HEK293 (cell line): ENCODE results near the gene ICE1.
A peak's percentile ranks its signal among the peaks of the same experiment; 100 is the strongest.

Experiments used
- CTCF ChIA-PET: fragments of 350-600 bp; formaldehyde crosslinking; extraction: SDS; loops from one replicate; lab custom pipeline; 2021; ENCODE audit warnings: antibody characterized with exemption; lab: Yijun Ruan, JAX
- POLR2A ChIA-PET: fragments of 300-600 bp; formaldehyde crosslinking; extraction: SDS; loops from one replicate; lab custom pipeline; 2020; ENCODE audit warnings: antibody characterized with exemption, inconsistent platforms; lab: Yijun Ruan, JAX
- H3K27ac ChIP-seq: fragments of 200-500 bp; sonication (Bioruptor generic); 2 replicates; pipeline ENCODE4 v1.5.1; 2014; ENCODE audit warnings: low read depth, low read length, control low read depth, inconsistent platforms; ENCODE audit errors: extremely low read depth
- H3K36me3 ChIP-seq, 2 experiments: fragments of 200-500 bp in 1 of 2; sonication (Bioruptor generic) in 1 of 2; 1 replicate in 1 of 2; 2 replicates in 1 of 2; pipeline ENCODE4 v1.5.1; 2014 to 2017; ENCODE audit warnings: inconsistent platforms in 2 of 2, low read length in 2 of 2; ENCODE audit not compliant: control insufficient read depth in 2 of 2, insufficient read depth in 1 of 2
- H3K4me1 ChIP-seq: fragments of 200-500 bp; sonication (Bioruptor generic); 2 replicates; pipeline ENCODE4 v1.5.1; 2014; ENCODE audit warnings: mild to moderate bottlenecking, low read length, inconsistent platforms; ENCODE audit not compliant: control insufficient read depth, insufficient read depth
- H3K4me3 ChIP-seq: 2 replicates; pipeline ENCODE4 v1.5.1; 2011; ENCODE audit warnings: low read depth, mild to moderate bottlenecking, control low read depth, low read length, moderate library complexity
- H3K9me3 ChIP-seq: fragments of 200-500 bp; sonication (Bioruptor generic); 2 replicates; pipeline ENCODE4 v1.5.1; 2014; ENCODE audit warnings: low read depth, low read length, inconsistent platforms; ENCODE audit not compliant: control insufficient read depth, insufficient read depth
- FEZF1 ChIP-seq: fragments of 450-650 bp; formaldehyde crosslinking; IDR thresholded peaks from 2 replicates; pipeline ENCODE4 v1.5.1; 2016; ENCODE audit warnings: missing biosample characterization, missing genetic modification characterization
- GLI2 ChIP-seq: fragments of 450-650 bp; formaldehyde crosslinking; IDR thresholded peaks from 2 replicates; pipeline ENCODE4; 2017; ENCODE audit warnings: missing biosample characterization, missing genetic modification characterization, low read depth, borderline replicate concordance
- MEIS1 ChIP-seq: sonication (generic); formaldehyde crosslinking; IDR thresholded peaks from 2 replicates; pipeline ENCODE4 v1.8.1; 2022; ENCODE audit warnings: missing genetic modification reagents, mild to moderate bottlenecking, borderline replicate concordance
- PRDM1 ChIP-seq: fragments of 450-650 bp; formaldehyde crosslinking; IDR thresholded peaks from 2 replicates; pipeline ENCODE4; 2016; ENCODE audit warnings: missing biosample characterization, missing genetic modification characterization
- SCRT2 ChIP-seq: fragments of 450-650 bp; formaldehyde crosslinking; IDR thresholded peaks from 2 replicates; pipeline ENCODE4 v1.5.1; 2016; ENCODE audit warnings: missing biosample characterization, missing genetic modification characterization
- SP2 ChIP-seq: fragments of 450-650 bp; formaldehyde crosslinking; IDR thresholded peaks from 2 replicates; pipeline ENCODE4 v1.5.1; 2016; ENCODE audit warnings: missing biosample characterization, missing genetic modification characterization
- SP7 ChIP-seq: fragments of 450-650 bp; formaldehyde crosslinking; IDR thresholded peaks from 2 replicates; pipeline ENCODE4 v1.5.1; 2016; ENCODE audit warnings: missing biosample characterization, missing genetic modification characterization
- ZBTB7A ChIP-seq: fragments of 450-650 bp; formaldehyde crosslinking; IDR thresholded peaks from 2 replicates; pipeline ENCODE4 v1.5.1; 2016; ENCODE audit warnings: low read depth, missing biosample characterization, missing genetic modification characterization
- ZEB2 ChIP-seq: fragments of 450-650 bp; formaldehyde crosslinking; IDR thresholded peaks from 2 replicates; pipeline ENCODE4 v1.5.1; 2016; ENCODE audit warnings: missing biosample characterization, missing genetic modification characterization
- ZFP37 ChIP-seq: fragments of 450-650 bp; formaldehyde crosslinking; IDR thresholded peaks from 2 replicates; pipeline ENCODE4 v1.5.1; 2016; ENCODE audit warnings: missing biosample characterization, missing genetic modification characterization
- ZNF112 ChIP-seq: fragments of 450-650 bp; formaldehyde crosslinking; IDR thresholded peaks from 2 replicates; pipeline ENCODE4 v1.5.0; 2017; ENCODE audit warnings: missing biosample characterization, missing genetic modification characterization
- ZNF138 ChIP-seq: fragments of 450-650 bp; formaldehyde crosslinking; IDR thresholded peaks from 2 replicates; pipeline ENCODE4 v1.5.1; 2016; ENCODE audit warnings: missing biosample characterization, missing genetic modification characterization, borderline replicate concordance
- ZNF174 ChIP-seq: fragments of 450-650 bp; formaldehyde crosslinking; IDR thresholded peaks from 2 replicates; pipeline ENCODE4 v1.5.0; 2017; ENCODE audit warnings: missing biosample characterization, mild to moderate bottlenecking, missing genetic modification characterization
- ZNF19 ChIP-seq: fragments of 450-650 bp; formaldehyde crosslinking; IDR thresholded peaks from 2 replicates; pipeline ENCODE4; 2016; ENCODE audit warnings: missing biosample characterization, missing genetic modification characterization, low read depth
- ZNF280D ChIP-seq: fragments of 450-650 bp; formaldehyde crosslinking; IDR thresholded peaks from 2 replicates; pipeline ENCODE4 v1.5.1; 2016; ENCODE audit warnings: missing biosample characterization, missing genetic modification characterization
- ZNF404 ChIP-seq: fragments of 450-650 bp; formaldehyde crosslinking; IDR thresholded peaks from 2 replicates; pipeline ENCODE4 v1.5.1; 2017; ENCODE audit warnings: missing biosample characterization, missing genetic modification characterization
- ZNF433 ChIP-seq: fragments of 450-650 bp; formaldehyde crosslinking; IDR thresholded peaks from 2 replicates; pipeline ENCODE4 v1.5.1; 2016; ENCODE audit warnings: missing biosample characterization, missing genetic modification characterization, low read depth
- ZNF510 ChIP-seq: fragments of 450-650 bp; formaldehyde crosslinking; IDR thresholded peaks from 2 replicates; pipeline ENCODE4 v1.5.1; 2018; ENCODE audit warnings: mild to moderate bottlenecking, missing genetic modification characterization, missing biosample characterization; ENCODE audit not compliant: insufficient replicate concordance
- ZNF623 ChIP-seq: fragments of 450-650 bp; formaldehyde crosslinking; IDR thresholded peaks from 2 replicates; pipeline ENCODE4 v1.5.1; 2016; ENCODE audit warnings: missing biosample characterization, missing genetic modification characterization
- ZNF654 ChIP-seq: fragments of 450-650 bp; formaldehyde crosslinking; IDR thresholded peaks from 2 replicates; pipeline ENCODE4 v1.5.1; 2016; ENCODE audit warnings: low read depth, missing biosample characterization, missing genetic modification characterization
- ZNF704 ChIP-seq: fragments of 450-650 bp; formaldehyde crosslinking; IDR thresholded peaks from 2 replicates; pipeline ENCODE4 v1.5.1; 2016; ENCODE audit warnings: missing biosample characterization, missing genetic modification characterization
- ZNF777 ChIP-seq: fragments of 450-650 bp; formaldehyde crosslinking; IDR thresholded peaks from 2 replicates; pipeline ENCODE4 v1.5.1; 2017; ENCODE audit warnings: missing biosample characterization, missing genetic modification characterization, borderline replicate concordance
- ZNF792 ChIP-seq: fragments of 450-650 bp; formaldehyde crosslinking; IDR thresholded peaks from 2 replicates; pipeline ENCODE4 v1.5.1; 2016; ENCODE audit warnings: missing biosample characterization, missing genetic modification characterization
- ZXDB ChIP-seq: fragments of 450-650 bp; formaldehyde crosslinking; IDR thresholded peaks from 2 replicates; pipeline ENCODE4 v1.5.1; 2016; ENCODE audit warnings: missing biosample characterization, missing genetic modification characterization
- TF ChIP-seq, protein P1 (sequence below): fragments of 450-650 bp; formaldehyde crosslinking; IDR thresholded peaks from 2 replicates; pipeline ENCODE4 v1.5.1; 2016; ENCODE audit warnings: missing biosample characterization, missing genetic modification characterization
- TF ChIP-seq, protein P2 (sequence below): fragments of 450-650 bp; formaldehyde crosslinking; IDR thresholded peaks from 2 replicates; pipeline ENCODE4 v1.5.1; 2016; ENCODE audit warnings: missing biosample characterization, missing genetic modification characterization, low read depth
- TF ChIP-seq, protein P3 (sequence below): fragments of 450-650 bp; formaldehyde crosslinking; IDR thresholded peaks from 2 replicates; pipeline ENCODE4; 2016; ENCODE audit warnings: missing biosample characterization, missing genetic modification characterization

The ICE1 gene

DNA sequence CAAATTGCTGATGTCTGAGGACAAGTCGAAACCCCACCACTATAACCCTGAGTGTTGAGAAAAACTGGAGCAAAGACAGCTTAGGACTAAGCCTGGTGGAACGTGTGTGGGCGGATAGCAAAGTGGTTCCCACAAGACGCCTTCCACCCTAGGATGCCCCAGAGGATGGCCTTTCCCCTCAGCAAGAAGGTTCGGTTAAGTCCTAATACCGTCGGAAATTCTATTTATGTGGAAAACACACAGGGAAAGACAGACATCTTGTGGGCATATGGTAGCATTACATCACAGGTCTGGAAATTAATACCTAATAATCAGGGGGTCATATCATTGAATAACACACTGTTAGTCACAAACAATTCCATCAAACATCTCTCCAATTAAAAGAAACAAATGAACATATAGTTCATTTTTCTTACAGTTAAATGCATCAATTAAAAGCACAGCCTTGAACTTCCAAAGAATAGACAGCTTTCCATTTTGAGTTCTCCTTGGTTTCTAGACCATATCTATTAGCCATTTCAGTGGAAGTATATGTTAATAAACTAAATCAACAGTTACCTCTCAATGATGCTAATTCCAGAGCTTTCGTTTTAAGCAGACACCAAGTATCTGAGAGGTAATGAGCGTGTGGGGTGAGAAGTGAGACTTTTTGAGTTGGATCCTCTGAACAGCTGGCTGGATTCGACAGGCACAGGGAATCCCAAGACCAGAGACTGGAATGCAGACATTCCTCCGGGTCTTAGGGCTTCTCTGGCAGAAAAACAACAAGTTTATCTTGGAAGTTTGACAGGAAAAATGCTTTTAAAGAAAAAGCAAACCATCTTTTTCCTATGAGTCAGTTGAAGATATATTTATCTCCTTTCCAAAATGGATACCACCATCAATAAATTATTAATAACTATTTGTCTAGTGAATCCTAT is 2.9 kb upstream of the ICE1 start:
- H3K4me3 ChIP-seq, result no peak overlapping the region
- ChIA-PET CTCF (interaction anchor here (0.6 to 7.4 kb wide), 43 partner anchors 12 to 1168 kb away, joined by 3 to 111 read pairs (median 4); partner anchors contain the start of gene ADAMTS16), POLR2A (no interaction called here)
- H3K4me1 ChIP-seq, result peaks cover 15% of the 10 kb centered on the region
- no peaks in the 10 kb centered on the region for H3K36me3 ChIP-seq
- no peak overlapping the region for H3K27ac ChIP-seq
- no peaks in the 10 kb centered on the region for H3K9me3 ChIP-seq
- TF ChIP-seq ZNF433 (tag by site-specific recombination) (no peak), MEIS1 (no peak), ZNF777 (tag by site-specific recombination) (no peak), SCRT2 (no peak), ZNF704 (tag by site-specific recombination) (no peak), ZNF112 (tag by site-specific recombination) (no peak), PRDM1 (tag by site-specific recombination) (no peak), ZNF623 (tag by site-specific recombination) (0 out of 2 replicates have a peak, but pooled peaks have one; percentile 12), ZNF19 (tag by site-specific recombination) (no peak), GLI2 (tag by site-specific recombination) (no peak), ZEB2 (tag by site-specific recombination) (peak; percentile 35; the same call in 1 of the 2 replicates), ZNF654 (peak; percentile 99), SP2 (tag by site-specific recombination) (no peak), ZXDB (tag by site-specific recombination) (0 out of 2 replicates have a peak, but pooled peaks have one; percentile 27)
- TF ChIP-seq, protein P1, sequence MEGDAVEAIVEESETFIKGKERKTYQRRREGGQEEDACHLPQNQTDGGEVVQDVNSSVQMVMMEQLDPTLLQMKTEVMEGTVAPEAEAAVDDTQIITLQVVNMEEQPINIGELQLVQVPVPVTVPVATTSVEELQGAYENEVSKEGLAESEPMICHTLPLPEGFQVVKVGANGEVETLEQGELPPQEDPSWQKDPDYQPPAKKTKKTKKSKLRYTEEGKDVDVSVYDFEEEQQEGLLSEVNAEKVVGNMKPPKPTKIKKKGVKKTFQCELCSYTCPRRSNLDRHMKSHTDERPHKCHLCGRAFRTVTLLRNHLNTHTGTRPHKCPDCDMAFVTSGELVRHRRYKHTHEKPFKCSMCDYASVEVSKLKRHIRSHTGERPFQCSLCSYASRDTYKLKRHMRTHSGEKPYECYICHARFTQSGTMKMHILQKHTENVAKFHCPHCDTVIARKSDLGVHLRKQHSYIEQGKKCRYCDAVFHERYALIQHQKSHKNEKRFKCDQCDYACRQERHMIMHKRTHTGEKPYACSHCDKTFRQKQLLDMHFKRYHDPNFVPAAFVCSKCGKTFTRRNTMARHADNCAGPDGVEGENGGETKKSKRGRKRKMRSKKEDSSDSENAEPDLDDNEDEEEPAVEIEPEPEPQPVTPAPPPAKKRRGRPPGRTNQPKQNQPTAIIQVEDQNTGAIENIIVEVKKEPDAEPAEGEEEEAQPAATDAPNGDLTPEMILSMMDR (tag by site-specific recombination), result peak; percentile 87
- TF ChIP-seq, protein P2, sequence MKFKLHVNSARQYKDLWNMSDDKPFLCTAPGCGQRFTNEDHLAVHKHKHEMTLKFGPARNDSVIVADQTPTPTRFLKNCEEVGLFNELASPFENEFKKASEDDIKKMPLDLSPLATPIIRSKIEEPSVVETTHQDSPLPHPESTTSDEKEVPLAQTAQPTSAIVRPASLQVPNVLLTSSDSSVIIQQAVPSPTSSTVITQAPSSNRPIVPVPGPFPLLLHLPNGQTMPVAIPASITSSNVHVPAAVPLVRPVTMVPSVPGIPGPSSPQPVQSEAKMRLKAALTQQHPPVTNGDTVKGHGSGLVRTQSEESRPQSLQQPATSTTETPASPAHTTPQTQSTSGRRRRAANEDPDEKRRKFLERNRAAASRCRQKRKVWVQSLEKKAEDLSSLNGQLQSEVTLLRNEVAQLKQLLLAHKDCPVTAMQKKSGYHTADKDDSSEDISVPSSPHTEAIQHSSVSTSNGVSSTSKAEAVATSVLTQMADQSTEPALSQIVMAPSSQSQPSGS (tag by site-specific recombination), result 0 out of 2 replicates have a peak, but pooled peaks have one; percentile 29
- TF ChIP-seq, protein P3, sequence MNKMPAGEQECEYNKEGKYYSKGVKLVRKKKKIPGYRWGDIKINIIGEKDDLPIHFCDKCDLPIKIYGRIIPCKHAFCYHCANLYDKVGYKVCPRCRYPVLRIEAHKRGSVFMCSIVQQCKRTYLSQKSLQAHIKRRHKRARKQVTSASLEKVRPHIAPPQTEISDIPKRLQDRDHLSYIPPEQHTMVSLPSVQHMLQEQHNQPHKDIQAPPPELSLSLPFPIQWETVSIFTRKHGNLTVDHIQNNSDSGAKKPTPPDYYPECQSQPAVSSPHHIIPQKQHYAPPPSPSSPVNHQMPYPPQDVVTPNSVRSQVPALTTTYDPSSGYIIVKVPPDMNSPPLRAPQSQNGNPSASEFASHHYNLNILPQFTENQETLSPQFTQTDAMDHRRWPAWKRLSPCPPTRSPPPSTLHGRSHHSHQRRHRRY (tag by site-specific recombination), result no peak

DNA sequence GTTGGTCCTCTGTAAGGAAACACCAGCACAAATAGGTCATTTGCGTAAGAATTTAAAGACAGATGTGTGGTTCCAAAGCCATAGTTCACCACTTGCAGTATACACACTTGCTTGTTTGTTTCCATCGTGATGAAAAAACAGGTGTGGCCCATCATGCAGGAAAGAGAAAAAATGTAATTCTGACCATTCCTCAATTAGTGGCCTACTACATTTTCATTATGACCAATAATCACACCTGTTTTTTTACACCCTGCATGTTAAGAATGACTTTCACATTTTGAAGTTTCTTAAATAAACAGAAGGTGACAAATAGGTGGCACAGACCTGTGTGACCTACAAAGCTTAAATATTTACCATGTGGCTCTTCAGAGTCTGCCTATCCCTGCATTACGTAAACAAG is 2.2 kb upstream of the ICE1 start:
- POLR2A ChIA-PET, result no interaction called here
- H3K4me1 ChIP-seq, result peaks cover 15% of the 10 kb centered on the region
- CTCF ChIA-PET, result interaction anchor here (0.6 to 7.4 kb wide), 19 partner anchors 14 to 1169 kb away, joined by 3 to 111 read pairs (median 6); no protein-coding TSS in a partner anchor

More for the DNA sequence above, 2.2 kb upstream of the ICE1 start:
- H3K27ac ChIP-seq, result no peak overlapping the region
- H3K9me3 ChIP-seq, result no peaks in the 10 kb centered on the region
- H3K36me3 ChIP-seq, result peaks cover 0 to 5% of the 10 kb centered on the region in 2 experiments; a peak in 1 of 3 replicates
- no peak overlapping the region for H3K4me3 ChIP-seq
- TF ChIP-seq ZFP37 (tag by site-specific recombination) (no peak), ZBTB7A (tag by site-specific recombination) (no peak), SP7 (tag by site-specific recombination) (no peak), ZNF138 (tag by site-specific recombination) (no peak), ZNF280D (tag by site-specific recombination) (no peak), ZNF174 (tag by site-specific recombination) (no peak), FEZF1 (tag by site-specific recombination) (no peak), ZNF510 (tag by site-specific recombination) (no peak), ZNF792 (tag by site-specific recombination) (no peak), ZNF404 (tag by site-specific recombination) (no peak)
- TF ChIP-seq, all 188 proteins: peak for 0
